Right lobe of liver (tissue), 4 donors: ENCODE measurements around the gene GCNT3.

Experiments used
- CTCF ChIP-seq, 4 donors: fragments of 200-600 bp in 3 of 4; fragments of 450-650 bp in 1 of 4; IDR thresholded peaks; one replicate each; pipeline versions ENCODE4 v1.5.1 to v1.8.0; 2016 to 2022; ENCODE audit warnings: antibody characterized with exemption in 4 of 4, mild to moderate bottlenecking in 2 of 4
- POLR2A ChIP-seq: fragments of 450-650 bp; IDR thresholded peaks from one replicate; pipeline ENCODE4 v1.6.1; 2017; ENCODE audit warnings: antibody characterized with exemption, mild to moderate bottlenecking
- donor health status: DM: no; HTN: no; CAD: no.
- donor health status: DM: no; HTN: no; CAD: no.
- donor health status: DM: no; HTN: yes; CAD: no.

- TF ChIP-seq POLR2A = no peak
- no peak for TF ChIP-seq CTCF (IDR thresholded peaks at IDR 0.05)
These were observed 42.1 kb upstream of the GCNT3 start for GRCh38 chr15:59569477-59569876.
